ENCODE data around the gene CSRP1. TPM values are rescaled to one million over a fixed set of nuclear protein-coding genes. Genes with fewer than 3 reads are reported as not detected.
A peak's percentile ranks its signal among the peaks of the same experiment; 100 is the strongest.

Gene CSRP1
- total and polyA plus RNA-seq, 5 donors from 2014 or later, result 63.8 to 115 (median 82.0) TPM

DNA sequence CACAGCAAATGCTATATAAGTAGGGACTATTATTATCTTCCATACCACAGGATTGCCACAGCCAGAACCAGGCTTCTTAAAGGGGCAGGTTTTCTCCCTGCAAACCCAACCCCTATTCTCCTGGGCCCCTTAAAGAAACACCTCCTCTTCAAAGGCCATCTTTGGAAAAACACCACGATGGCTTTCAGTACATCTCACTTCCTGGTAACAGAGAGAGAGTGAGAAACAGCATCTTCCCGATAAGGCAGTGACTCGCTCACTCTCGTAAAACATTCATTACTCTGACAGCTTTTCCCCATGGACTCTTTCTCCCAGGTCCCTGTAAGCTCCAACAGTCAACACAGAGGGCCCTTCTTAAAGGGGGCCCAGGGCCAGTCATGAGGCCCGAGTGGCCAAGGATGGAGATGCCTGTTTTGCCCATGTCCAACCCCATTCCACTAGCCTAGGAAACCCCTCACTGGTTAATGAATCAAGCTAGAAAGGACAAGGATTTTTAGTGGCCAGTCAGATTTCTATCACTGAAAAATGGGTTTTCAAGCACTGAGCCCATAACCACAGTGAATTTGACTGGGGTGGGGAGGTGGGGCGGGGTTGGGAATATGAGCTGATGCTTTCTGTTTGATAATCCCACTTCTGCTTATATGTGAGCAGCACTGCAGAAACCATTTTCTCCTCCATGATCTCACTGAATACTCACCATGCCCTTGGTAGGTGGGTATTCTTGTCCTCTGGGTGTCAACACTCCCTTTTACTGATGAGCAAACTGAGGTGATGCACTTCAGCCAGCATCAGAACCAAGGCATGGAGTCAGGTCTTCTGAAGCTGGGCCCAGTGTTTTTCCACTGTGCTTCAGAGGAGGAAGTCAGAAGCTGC, 28.4 kb upstream of the CSRP1 start:
- no peaks in the 10 kb centered on the region for H3K36me3 ChIP-seq (ENCODE audit: control insufficient read depth, insufficient read depth, low read length)
- ATAC-seq (ENCODE audit: low read depth in 2 of 2) (no peak), DNase-seq (no peak)
- Mint-ChIP-seq H3K4me3 (no peak overlapping the region), H3K36me3 (peaks cover 18% of the 10 kb centered on the region), H3K27me3 (peaks cover 46% of the 10 kb centered on the region), H3K9me3 (peaks cover 0 to under 1% (median 0%) of the 10 kb centered on the region in 7 donors), H3K4me1 (peaks cover 0 to 18% (median 4%) of the 10 kb centered on the region in 4 donors), H3K27ac (no peak overlapping the region)
- no peak overlapping the region for H3K4me3 ChIP-seq (ENCODE audit: low read depth, low read length)
- H3K27ac ChIP-seq (ENCODE audit: insufficient read depth, low read length, poor library complexity, severe bottlenecking), result no peak overlapping the region
- H3K27me3 ChIP-seq (ENCODE audit: control insufficient read depth, insufficient read depth, low read length), result peaks cover 17% of the 10 kb centered on the region
- H3K4me1 ChIP-seq (ENCODE audit: control insufficient read depth, insufficient read depth, low read length, poor library complexity, severe bottlenecking), result peaks cover 21% of the 10 kb centered on the region
- no peaks in the 10 kb centered on the region for H3K9me3 ChIP-seq (ENCODE audit: control insufficient read depth in 2 of 2, low read length in 2 of 2)

DNA sequence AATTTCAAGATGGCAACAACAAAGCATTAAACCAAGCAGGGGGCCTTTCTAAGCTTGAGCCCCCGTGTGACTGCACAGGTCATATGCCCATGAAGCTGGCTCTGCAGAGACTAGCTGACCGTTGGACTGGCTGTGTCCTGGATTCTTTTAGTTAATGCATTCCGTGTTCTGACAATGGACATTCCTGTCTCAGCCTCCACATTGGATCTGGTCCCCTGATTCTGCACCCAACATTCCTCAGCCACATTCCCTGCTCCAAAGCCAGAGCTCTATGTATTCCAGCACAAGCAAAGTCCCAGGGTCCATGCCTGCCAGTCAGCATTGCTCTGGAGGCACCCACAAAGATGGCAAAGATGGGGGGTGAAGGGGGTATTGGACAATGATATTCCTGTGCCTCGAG, 26.9 kb upstream of the CSRP1 start:
- Histone ChIP-seq H3K4me1 (ENCODE audit: control insufficient read depth, insufficient read depth, low read length, poor library complexity, severe bottlenecking) (peaks cover 7% of the 10 kb centered on the region), H3K27me3 (ENCODE audit: control insufficient read depth, insufficient read depth, low read length) (peaks cover 14% of the 10 kb centered on the region), H3K4me3 (ENCODE audit: low read depth, low read length) (no peak overlapping the region), H3K9me3 (ENCODE audit: control insufficient read depth in 2 of 2, low read length in 2 of 2) (no peaks in the 10 kb centered on the region), H3K27ac (ENCODE audit: insufficient read depth, low read length, poor library complexity, severe bottlenecking) (no peak overlapping the region), H3K36me3 (ENCODE audit: control insufficient read depth, insufficient read depth, low read length) (no peaks in the 10 kb centered on the region)
- Mint-ChIP-seq H3K4me1 (peaks cover 0 to 10% (median 3%) of the 10 kb centered on the region in 4 donors), H3K9me3 (no peaks in the 10 kb centered on the region), H3K4me3 (no peak overlapping the region), H3K36me3 (peaks cover 24% of the 10 kb centered on the region), H3K27ac (no peak overlapping the region), H3K27me3 (peaks cover 35% of the 10 kb centered on the region)
- DNase-seq, result no peak
- ATAC-seq (ENCODE audit: low read depth in 2 of 2), result no peak

DNA sequence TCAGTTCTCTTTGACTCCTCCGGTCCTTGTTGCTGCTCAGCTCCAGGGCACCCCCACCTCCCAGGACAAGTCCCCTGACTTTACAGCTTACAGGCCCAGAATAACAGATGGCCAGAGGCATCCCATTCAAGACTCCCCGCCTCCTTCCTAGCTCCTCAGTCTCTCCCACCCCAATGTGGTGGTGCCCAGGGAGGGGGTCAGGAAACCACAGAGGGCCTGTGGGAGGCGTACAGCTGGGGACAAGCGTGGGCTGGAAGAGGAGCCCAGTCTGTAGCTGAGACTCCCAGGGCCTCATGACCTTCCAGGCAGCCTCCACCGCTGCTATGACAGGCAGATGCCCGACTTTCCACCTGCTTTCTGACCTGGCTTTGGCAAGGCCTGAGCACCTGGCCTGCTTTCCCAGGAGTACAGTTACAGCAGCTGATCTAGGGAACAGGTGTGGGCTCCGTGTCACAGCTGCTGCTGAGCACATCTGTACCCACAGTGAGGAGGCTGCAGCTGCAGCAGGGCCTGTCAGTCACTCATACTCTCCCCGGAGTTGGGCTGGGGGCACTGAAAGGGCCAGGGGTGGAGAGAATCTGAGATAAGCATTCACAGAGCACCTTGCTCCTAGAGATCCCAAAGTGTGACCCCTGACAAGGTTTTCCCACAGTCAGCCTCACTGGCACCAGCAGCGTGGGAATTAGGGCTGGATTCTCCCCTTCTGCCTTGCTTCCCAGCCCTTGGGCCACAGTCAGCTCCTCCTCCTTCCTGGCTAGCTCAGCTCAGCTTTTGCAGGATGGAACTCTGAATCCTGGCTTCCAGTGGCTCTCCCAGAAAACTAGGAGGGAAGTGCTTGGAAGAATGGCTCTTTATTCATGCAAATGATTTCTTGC, 24.9 kb upstream of the CSRP1 start:
- Histone ChIP-seq H3K9me3 (ENCODE audit: control insufficient read depth in 2 of 2, low read length in 2 of 2) (no peaks in the 10 kb centered on the region), H3K4me3 (ENCODE audit: low read depth, low read length) (no peak overlapping the region), H3K36me3 (ENCODE audit: control insufficient read depth, insufficient read depth, low read length) (no peaks in the 10 kb centered on the region), H3K27me3 (ENCODE audit: control insufficient read depth, insufficient read depth, low read length) (peaks cover 3% of the 10 kb centered on the region), H3K27ac (ENCODE audit: insufficient read depth, low read length, poor library complexity, severe bottlenecking) (no peak overlapping the region), H3K4me1 (ENCODE audit: control insufficient read depth, insufficient read depth, low read length, poor library complexity, severe bottlenecking) (no peaks in the 10 kb centered on the region)
- Mint-ChIP-seq H3K27me3 (peaks cover 16% of the 10 kb centered on the region), H3K9me3 (peaks cover 0 to 3% (median 0%) of the 10 kb centered on the region in 7 donors), H3K36me3 (peaks cover 36% of the 10 kb centered on the region), H3K27ac (no peak overlapping the region), H3K4me1 (no peaks in the 10 kb centered on the region), H3K4me3 (no peak overlapping the region)
- ATAC-seq (ENCODE audit: low read depth in 2 of 2) (no peak), DNase-seq (no peak)

DNA sequence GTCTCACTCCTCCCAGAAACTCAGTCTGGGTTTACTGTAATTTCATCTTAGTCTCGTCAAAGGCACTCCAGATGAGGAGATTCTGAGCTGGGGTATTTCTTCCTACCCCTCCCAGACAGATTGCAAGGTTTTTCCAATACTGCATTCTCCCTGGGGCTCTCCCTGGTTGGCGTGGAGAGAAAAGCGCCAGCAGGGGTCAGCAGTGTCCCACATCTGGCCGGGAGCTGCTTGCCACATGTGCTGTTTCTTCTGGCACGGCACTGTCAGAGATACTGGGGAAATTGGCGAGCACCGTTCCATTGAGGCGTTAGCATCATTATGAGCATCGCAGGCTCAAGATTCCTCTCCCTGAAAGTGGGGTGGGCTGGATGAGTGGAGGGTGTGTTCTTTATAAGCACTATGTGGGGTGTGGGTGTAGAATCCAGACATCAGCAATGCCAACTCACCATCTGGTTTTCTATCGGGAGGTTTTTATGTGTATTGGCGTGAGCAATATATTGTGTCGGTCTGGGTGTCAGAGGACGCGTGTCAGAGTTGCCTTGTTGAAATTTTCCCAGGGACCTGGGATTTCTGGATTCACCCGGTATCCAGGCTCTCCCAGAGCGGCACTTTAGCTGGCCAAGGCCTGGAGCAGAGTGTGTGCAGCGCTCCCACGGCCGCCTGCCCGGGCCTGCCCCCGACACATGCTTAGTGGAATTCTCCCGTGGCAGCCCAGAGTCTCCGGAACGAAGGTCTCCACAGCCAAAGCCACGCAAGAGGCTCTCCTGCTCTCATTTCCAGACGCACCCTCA, 24.0 kb upstream of the CSRP1 start:
- Mint-ChIP-seq H3K9me3 (peaks cover 0 to 3% (median 0%) of the 10 kb centered on the region in 7 donors), H3K4me1 (no peaks in the 10 kb centered on the region), H3K4me3 (no peak overlapping the region), H3K36me3 (peaks cover 36% of the 10 kb centered on the region), H3K27me3 (peaks cover 10% of the 10 kb centered on the region), H3K27ac (no peak overlapping the region)
- no peaks in the 10 kb centered on the region for H3K4me1 ChIP-seq (ENCODE audit: control insufficient read depth, insufficient read depth, low read length, poor library complexity, severe bottlenecking)
- H3K36me3 ChIP-seq (ENCODE audit: control insufficient read depth, insufficient read depth, low read length), result no peaks in the 10 kb centered on the region
- no peak overlapping the region for H3K4me3 ChIP-seq (ENCODE audit: low read depth, low read length)
- ATAC-seq (ENCODE audit: low read depth in 2 of 2) (no peak), DNase-seq (peak in 1 of 3 donors; percentile 41)
- H3K9me3 ChIP-seq (ENCODE audit: control insufficient read depth in 2 of 2, low read length in 2 of 2), result no peaks in the 10 kb centered on the region
- H3K27ac ChIP-seq (ENCODE audit: insufficient read depth, low read length, poor library complexity, severe bottlenecking), result no peak overlapping the region
- peaks cover 3% of the 10 kb centered on the region for H3K27me3 ChIP-seq (ENCODE audit: control insufficient read depth, insufficient read depth, low read length)

DNA sequence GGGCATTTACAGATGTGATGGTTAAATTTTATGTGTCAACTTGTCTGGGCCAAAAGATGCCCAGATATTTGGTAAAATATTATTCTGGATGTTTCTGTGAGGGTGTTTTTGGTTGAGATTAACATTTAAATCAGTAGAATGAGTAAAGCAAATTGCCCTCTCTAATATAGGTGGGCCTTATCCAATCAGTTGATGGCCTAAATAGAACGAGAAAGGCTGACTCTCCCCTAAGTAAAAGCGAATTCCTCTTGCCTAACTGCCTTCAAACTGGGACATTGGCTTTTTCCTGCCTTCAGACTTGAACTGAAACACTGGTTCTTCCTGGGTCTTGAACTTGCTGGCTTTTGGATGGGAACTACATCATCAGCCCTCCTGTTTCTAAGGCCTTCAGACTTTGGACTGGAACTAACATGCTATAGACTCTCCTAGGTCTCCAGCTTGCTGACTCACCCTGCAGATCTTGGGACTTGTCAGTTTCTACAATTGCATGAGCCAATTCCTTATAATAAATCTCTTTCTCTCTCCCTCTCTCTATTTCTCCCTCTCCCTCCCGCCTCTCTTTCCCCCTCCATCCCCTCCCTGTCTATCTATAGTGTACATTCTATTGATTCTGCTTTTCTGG, 21.8 kb upstream of the CSRP1 start:
- no peak for DNase-seq
- H3K4me1 Mint-ChIP-seq, result no peaks in the 10 kb centered on the region
- H3K9me3 Mint-ChIP-seq, result peaks cover 0 to 3% (median 0%) of the 10 kb centered on the region in 7 donors
- Histone ChIP-seq H3K4me3 (ENCODE audit: low read depth, low read length) (no peak overlapping the region), H3K4me1 (ENCODE audit: control insufficient read depth, insufficient read depth, low read length, poor library complexity, severe bottlenecking) (no peaks in the 10 kb centered on the region), H3K9me3 (ENCODE audit: control insufficient read depth in 2 of 2, low read length in 2 of 2) (peaks cover 0 to 2% of the 10 kb centered on the region in 2 experiments), H3K27ac (ENCODE audit: insufficient read depth, low read length, poor library complexity, severe bottlenecking) (no peak overlapping the region), H3K27me3 (ENCODE audit: control insufficient read depth, insufficient read depth, low read length) (no peaks in the 10 kb centered on the region), H3K36me3 (ENCODE audit: control insufficient read depth, insufficient read depth, low read length) (no peaks in the 10 kb centered on the region)
- H3K4me3 Mint-ChIP-seq, result no peak overlapping the region
- H3K27me3 Mint-ChIP-seq, result no peaks in the 10 kb centered on the region
- no peak for ATAC-seq (ENCODE audit: low read depth in 2 of 2)
- no peak overlapping the region for H3K27ac Mint-ChIP-seq
- H3K36me3 Mint-ChIP-seq, result peaks cover 42% of the 10 kb centered on the region

DNA sequence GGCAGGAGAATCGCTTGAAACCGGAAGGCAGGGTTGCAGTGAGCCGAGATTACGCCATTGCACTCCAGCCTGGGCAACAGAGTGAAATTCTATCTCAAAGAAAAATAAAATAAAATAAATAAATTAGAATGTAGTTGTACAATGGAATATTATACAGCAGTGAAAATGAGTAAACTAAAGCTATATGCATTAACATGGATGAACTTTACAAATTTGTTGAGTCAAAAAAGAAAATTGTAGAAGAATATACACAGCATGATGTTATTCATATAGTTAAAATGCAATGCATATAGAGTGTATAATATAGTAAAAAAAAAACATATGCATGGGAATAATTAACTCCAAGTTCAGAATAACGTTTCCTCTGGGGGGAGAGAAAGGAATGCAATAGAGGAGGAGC, 21.0 kb upstream of the CSRP1 start:
- Histone ChIP-seq H3K4me1 (ENCODE audit: control insufficient read depth, insufficient read depth, low read length, poor library complexity, severe bottlenecking) (no peaks in the 10 kb centered on the region), H3K27me3 (ENCODE audit: control insufficient read depth, insufficient read depth, low read length) (no peaks in the 10 kb centered on the region), H3K27ac (ENCODE audit: insufficient read depth, low read length, poor library complexity, severe bottlenecking) (no peak overlapping the region), H3K9me3 (ENCODE audit: control insufficient read depth in 2 of 2, low read length in 2 of 2) (peaks cover 0 to 2% of the 10 kb centered on the region in 2 experiments), H3K4me3 (ENCODE audit: low read depth, low read length) (no peak overlapping the region), H3K36me3 (ENCODE audit: control insufficient read depth, insufficient read depth, low read length) (no peaks in the 10 kb centered on the region)
- H3K27me3 Mint-ChIP-seq, result no peaks in the 10 kb centered on the region
- DNase-seq (no peak), ATAC-seq (ENCODE audit: low read depth in 2 of 2) (no peak)
- H3K27ac Mint-ChIP-seq, result no peak overlapping the region
- no peaks in the 10 kb centered on the region for H3K4me1 Mint-ChIP-seq
- H3K36me3 Mint-ChIP-seq, result peaks cover 39% of the 10 kb centered on the region
- H3K9me3 Mint-ChIP-seq, result peaks cover 0 to 3% (median 0%) of the 10 kb centered on the region in 7 donors
- H3K4me3 Mint-ChIP-seq, result no peak overlapping the region
